ENCODE results near the gene CMC2. TPM values are rescaled to one million over a fixed set of nuclear protein-coding genes. Genes with fewer than 3 reads are reported as not detected.

The CMC2 gene
- total RNA-seq: 10 to 100 TPM; 23.5 to 58.3 (median 42.1) TPM
- long read RNA-seq, full-length matches to known transcripts: 7 of 13 reads
- long read RNA-seq, partial matches to known transcripts: 0 of 13 reads
- long read RNA-seq, other reads (novel, unspliced or antisense): 6 of 13 reads

DNA sequence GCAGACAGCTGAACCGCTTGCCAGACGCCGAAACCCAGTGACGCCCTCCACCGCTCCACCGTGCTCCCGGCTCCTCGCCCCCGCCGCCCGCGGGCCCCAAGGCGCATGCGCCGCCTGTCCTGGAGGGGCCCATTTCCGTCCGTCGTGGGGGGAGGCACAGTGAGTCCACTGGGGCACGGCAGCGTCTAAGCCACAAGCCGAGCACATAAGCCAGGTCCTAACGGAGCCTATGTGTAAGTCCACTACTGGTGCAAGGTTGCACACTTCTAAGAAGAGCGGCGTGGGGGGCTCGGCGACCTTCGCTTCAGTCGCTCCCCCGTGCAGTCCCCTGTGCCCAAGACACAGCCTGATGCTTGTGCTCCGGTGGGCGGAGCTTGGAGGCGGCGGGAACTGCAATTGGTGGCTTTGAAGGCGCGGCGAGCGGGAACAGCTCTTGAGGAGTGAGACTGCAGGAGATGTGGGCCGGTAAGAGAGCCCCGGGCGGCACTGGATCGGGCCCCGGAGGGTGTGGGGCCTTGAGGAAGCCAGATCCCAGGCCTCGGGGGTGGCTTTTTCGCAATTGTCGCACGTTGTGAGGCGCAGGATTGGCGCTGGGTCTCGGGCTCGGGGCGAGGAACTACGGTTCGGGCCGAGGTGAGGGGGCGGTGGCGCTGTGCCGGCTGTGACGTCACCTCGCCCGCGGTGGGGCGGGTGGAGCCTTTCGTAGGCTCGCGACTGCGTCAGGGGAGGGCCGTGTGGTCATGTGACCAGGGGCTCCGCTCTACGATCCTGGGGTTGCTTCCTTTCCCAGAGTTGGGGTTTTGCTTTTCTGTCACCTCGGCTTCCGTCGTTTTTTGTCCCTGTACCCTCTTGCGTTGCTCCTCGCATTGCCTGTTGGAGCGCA is at the start of gene CMC2, which contains the start of gene CENPN:
Gene CMC2, minus strand, starts transcription at position 73 of the 883 bp plus-strand sequence. CDS start 9,491 bp downstream, outside the sequence.
Gene CENPN, plus strand, starts transcription at position 402 of the 883 bp plus-strand sequence. CDS start 4,726 bp downstream, outside the sequence.
- Histone ChIP-seq H3K9me3 (no peaks in the 10 kb centered on the region), H3K27me3 (no peaks in the 10 kb centered on the region), H3K4me1 (peaks cover 0 to 27% (median 6%) of the 10 kb centered on the region in 4 donors), H3K27ac (peak within 1 kb of the TSS; percentile 98 to 99 (median 98)), H3K36me3 (no peaks in the 10 kb centered on the region), H3K4me3 (peak within 1 kb of the TSS; percentile 86 to 98 (median 97))
- WGBS (ENCODE audit: insufficient coverage, low coverage, low lambda C conversion rate, missing lambda C conversion rate): under 1% methylated on average over 27 of the region's 75 CpGs
- peak; percentile 98 to 99 (median 99) for DNase-seq
- TF ChIP-seq, protein P1, sequence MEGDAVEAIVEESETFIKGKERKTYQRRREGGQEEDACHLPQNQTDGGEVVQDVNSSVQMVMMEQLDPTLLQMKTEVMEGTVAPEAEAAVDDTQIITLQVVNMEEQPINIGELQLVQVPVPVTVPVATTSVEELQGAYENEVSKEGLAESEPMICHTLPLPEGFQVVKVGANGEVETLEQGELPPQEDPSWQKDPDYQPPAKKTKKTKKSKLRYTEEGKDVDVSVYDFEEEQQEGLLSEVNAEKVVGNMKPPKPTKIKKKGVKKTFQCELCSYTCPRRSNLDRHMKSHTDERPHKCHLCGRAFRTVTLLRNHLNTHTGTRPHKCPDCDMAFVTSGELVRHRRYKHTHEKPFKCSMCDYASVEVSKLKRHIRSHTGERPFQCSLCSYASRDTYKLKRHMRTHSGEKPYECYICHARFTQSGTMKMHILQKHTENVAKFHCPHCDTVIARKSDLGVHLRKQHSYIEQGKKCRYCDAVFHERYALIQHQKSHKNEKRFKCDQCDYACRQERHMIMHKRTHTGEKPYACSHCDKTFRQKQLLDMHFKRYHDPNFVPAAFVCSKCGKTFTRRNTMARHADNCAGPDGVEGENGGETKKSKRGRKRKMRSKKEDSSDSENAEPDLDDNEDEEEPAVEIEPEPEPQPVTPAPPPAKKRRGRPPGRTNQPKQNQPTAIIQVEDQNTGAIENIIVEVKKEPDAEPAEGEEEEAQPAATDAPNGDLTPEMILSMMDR (IDR thresholded peaks at IDR 0.05): peak in 2 of 4 donors; percentile 8
- peak; percentile 87 for TF ChIP-seq POLR2A (IDR thresholded peaks at IDR 0.05)
- intact Hi-C loops (cut with DNase I): no loop called here
- ATAC-seq: peak; percentile 90 to 95 (median 92)

DNA sequence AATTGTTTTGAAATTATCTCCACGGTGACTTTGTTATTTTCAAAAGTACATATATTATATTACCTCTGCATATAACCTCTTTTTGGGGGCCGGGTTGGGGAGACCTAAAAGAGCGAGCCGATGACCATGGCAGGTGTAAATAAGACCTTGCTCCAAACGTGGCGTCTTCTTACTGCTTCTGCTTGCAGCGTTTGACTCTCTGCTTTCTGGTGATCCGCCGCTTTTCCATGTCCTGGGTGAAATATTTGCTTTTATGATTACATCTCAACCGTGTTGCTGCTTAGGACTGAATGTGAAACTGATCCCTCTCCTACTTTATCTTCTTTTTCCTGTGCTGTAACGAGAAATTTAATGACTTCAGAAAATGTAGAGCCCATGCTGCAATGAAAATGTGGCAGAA is 47.1 kb upstream of the CMC2 start:
- ATAC-seq (no peak), DNase-seq (no peak)
- TF ChIP-seq, protein P1 (IDR thresholded peaks at IDR 0.05): no peak
- no peak for TF ChIP-seq POLR2A (IDR thresholded peaks at IDR 0.05)
- H3K4me3 ChIP-seq: no peak overlapping the region
- no peaks in the 10 kb centered on the region for H3K36me3 ChIP-seq
- H3K9me3 ChIP-seq: peaks cover 0 to 10% (median 0%) of the 10 kb centered on the region in 4 donors
- intact Hi-C loops (cut with DNase I): no loop called here
- no peak overlapping the region for H3K27ac ChIP-seq
- H3K27me3 ChIP-seq: no peaks in the 10 kb centered on the region
- no peaks in the 10 kb centered on the region for H3K4me1 ChIP-seq
- WGBS (ENCODE audit: insufficient coverage, low coverage, low lambda C conversion rate, missing lambda C conversion rate): 80% methylated on average over 11 of the region's 11 CpGs

DNA sequence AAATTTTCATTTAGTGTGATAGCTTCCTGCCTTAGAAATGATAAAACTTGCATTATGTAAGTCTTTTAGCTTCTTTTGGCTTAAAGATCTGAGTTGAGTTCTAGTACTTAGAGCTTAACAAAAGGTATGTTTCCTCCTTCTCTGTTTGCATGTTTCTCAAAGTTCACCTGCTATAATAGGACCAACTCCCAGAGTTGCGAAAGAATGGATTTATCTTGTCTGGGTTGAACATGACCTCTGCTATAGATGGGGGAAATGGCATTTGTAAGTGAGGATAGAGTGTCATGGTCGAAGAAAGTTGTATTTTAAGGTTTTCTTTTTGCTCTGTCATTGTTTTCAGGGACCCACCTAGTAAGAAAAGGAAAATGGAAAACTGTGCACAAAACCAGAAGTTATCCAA is 36.1 kb upstream of the CMC2 start:
- H3K27ac ChIP-seq: no peak overlapping the region
- TF ChIP-seq, protein P1 (IDR thresholded peaks at IDR 0.05): no peak
- TF ChIP-seq POLR2A (IDR thresholded peaks at IDR 0.05): no peak
- 90% methylated on average over 2 of the region's 2 CpGs for WGBS (ENCODE audit: insufficient coverage, low coverage, low lambda C conversion rate, missing lambda C conversion rate)
- H3K9me3 ChIP-seq: no peaks in the 10 kb centered on the region
- no peaks in the 10 kb centered on the region for H3K4me1 ChIP-seq
- intact Hi-C loops (cut with DNase I): no loop called here
- ATAC-seq (no peak), DNase-seq (no peak)
- H3K4me3 ChIP-seq: no peak overlapping the region
- H3K36me3 ChIP-seq: peaks cover 0 to 48% (median 15%) of the 10 kb centered on the region in 4 donors
- H3K27me3 ChIP-seq: no peaks in the 10 kb centered on the region

DNA sequence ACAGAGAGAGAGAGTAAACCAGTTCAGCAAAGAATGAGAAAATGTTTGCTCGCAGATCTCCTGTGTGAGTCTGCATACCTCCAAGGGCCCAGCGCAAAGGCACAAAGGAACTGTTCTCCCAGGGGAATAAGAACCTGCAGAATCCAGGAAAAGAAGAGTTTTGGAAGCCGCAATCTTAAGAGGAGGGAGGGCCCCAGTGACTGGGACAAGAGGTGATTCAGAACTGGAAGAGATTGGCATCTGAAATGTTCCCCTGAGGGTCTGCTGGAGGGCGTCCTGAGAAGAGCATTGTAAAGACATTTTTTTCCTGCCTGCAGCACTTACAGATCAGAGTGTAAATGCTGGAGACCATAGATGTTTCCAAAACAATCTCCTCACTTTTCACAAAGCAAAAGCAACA is 35.0 kb upstream of the CMC2 start:
- peaks cover 0 to 48% (median 15%) of the 10 kb centered on the region in 4 donors for H3K36me3 ChIP-seq
- H3K9me3 ChIP-seq: no peaks in the 10 kb centered on the region
- ATAC-seq (no peak), DNase-seq (no peak)
- no peak overlapping the region for H3K4me3 ChIP-seq
- no peaks in the 10 kb centered on the region for H3K27me3 ChIP-seq
- peaks cover 0 to 8% (median 5%) of the 10 kb centered on the region in 4 donors for H3K4me1 ChIP-seq
- WGBS (ENCODE audit: insufficient coverage, low coverage, low lambda C conversion rate, missing lambda C conversion rate): 100% methylated on average over 3 of the region's 4 CpGs
- no peak overlapping the region for H3K27ac ChIP-seq
- intact Hi-C loops (cut with DNase I): no loop called here
- no peak for TF ChIP-seq POLR2A (IDR thresholded peaks at IDR 0.05)
- TF ChIP-seq, protein P1 (IDR thresholded peaks at IDR 0.05): no peak

Data from right lobe of liver (tissue), 6 donors.